GM18519 (cell line): ENCODE results near the gene KIF26B.

ENCODE experiments used
- ATAC-seq: cut with Tn5 transposase; IDR thresholded peaks from one replicate; pipeline ENCODE4 v1.9.1; 2021; ENCODE audit warnings: mild to moderate bottlenecking, moderate library complexity; ENCODE audit not compliant: unreplicated experiment, low FRiP score

KIF26B gene

DNA sequence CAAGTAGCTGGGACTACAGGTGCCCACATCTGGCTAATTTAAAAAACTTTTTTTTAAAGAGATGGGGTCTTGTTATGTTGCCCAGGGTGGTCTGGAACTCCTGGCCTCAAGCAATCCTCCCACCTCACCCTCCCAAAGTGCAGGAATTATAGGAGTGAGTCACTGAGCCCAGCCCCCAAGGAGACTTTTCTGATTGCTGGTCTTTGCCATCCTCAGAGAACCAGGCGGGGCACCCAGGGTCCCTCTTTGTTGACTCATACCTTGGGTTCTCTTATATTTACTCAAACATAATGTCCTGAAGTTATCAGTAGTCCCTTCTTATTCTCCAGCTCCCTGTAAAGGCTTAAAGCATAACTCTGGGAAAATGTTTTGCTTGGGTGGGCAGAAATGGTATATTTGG is 51.1 kb downstream of the KIF26B start:
- no peak for ATAC-seq

DNA sequence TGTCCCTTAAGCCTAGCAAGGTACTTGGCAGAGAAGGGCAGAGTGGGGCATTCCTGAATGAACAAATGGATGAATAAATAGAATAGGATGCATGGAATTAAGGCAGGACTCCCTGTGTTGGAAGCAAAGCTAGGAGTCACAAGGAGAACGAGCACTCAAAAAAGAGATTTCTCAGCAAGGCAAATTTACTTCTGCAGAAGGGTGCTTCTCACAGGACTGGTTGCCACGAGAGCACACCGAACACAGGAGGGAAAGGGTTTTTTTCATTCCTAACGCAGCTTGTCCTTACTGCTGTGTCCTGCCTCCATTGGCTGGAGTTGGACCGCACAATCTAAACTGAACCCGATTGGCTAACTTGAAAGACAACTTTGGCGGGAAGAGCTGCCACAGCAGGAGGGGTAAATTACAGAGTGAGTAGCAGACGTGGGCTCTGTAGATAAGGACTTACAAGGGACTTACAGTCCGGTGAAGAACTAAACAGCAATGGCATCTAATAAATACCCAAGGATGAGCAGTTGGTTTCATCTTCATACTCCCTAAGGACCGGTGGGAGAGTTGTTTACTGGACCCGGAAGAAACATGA is 52.4 kb downstream of the KIF26B start:
- no peak for ATAC-seq

DNA sequence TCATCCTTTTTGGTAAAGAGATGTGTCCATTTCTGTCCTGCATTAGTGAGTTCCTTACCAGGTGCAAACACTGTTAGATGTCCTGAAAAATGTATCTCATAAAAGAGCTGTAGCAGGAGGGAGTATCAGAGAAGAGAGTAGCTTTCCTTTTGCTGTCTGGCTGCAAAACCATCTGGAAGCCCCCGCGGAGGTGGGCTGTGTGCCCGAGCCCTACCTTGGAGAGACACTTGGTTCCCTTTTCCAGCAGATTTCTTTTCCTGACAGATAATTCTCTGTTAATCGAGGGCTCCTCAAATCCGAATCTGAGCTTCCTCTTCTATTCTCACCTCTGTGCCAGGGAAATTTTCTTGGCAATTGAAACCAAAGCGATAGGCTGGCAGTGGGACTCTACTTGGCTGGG is 53.0 kb downstream of the KIF26B start:
- ATAC-seq, result no peak

DNA sequence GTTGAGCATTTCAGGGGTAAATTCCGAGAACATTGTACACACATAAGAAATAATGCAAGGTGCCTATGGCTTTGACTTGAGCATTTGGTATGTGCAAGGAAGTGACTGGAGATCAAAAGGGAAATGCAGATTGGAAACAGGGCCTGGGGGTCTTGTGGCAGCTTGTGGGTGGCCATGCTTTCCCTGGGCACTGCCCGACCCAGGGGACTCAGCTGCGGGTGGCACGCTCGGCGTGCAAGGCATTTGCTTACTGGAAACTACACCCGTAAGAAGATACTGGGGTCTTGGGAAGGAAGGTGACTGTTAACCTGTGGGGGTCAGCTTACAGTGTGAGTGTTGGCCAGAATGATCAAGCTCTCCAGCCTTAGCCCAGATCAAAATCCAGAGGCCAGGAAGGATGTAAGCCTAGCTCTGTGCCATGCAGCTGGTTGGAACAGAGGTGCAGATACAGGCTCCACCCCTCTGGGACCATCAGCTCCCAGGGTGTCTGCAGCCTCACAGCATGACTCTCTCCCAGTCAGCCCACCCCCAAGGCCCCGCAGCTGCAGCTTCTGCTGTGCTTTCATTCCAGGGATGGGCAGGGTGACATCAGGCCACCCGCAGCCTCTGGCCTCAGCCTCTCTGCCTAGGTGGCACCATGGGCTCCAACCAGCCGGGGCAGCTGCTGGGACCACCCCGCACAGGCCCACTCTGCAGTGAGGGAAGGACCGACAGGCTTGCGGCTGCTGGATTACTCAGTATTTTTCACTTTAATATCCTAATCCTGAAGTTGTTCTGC is 55.1 kb downstream of the KIF26B start:
- ATAC-seq, result no peak

DNA sequence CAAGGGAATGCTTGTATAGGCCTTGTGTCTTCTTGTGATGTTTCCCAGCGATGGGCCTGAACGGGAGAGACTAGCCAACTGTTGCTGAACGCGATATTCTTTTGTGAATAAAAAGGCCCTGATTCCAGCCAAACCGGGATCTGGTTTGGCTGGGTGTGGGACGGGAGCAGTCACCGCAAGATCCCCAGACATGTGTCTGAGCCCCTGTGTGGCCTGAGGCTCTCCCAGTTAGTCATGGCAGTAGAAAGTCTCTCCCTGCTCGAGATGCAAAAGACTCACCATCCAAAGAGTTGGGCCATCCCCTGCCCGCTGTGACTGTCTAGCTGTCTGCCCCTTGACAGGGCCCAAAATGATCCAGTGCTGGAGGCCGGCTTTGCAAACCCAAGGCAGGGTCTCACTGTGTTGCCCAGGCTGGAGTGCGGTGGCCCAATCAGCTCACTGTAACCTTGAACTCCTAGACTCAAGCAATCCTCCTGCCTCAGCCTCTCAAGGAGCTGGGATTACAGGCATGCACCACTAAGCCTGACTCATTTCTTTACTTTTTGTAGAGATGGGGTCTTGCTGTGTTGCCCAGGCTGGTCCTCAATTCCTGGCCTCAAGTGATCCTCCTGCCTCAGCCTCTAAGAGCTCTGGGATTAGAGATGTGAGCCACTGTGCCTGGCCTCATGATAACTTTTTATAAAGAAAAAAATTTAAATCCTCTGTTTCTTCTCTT is 56.4 kb downstream of the KIF26B start:
- no peak for ATAC-seq

DNA sequence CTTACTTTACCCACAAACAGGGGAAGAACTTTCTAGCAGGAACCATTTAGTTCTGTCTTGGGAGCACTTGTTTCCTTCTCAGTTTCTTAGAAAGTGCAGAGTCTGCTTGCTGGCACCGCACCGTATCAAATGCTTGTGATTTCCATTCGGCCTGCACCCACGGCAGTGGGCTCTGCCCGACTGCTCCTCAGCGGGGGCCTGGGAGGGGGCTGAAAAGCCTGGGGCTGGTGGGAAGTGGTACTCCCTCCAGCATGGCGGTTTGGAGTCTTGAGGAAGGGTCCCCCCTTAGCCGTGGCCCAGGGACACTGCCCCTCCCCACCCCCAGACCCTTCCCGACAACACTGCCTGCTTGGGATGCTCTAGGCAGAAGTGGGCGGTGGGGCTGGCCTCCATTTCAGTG is 57.0 kb downstream of the KIF26B start:
- no peak for ATAC-seq

DNA sequence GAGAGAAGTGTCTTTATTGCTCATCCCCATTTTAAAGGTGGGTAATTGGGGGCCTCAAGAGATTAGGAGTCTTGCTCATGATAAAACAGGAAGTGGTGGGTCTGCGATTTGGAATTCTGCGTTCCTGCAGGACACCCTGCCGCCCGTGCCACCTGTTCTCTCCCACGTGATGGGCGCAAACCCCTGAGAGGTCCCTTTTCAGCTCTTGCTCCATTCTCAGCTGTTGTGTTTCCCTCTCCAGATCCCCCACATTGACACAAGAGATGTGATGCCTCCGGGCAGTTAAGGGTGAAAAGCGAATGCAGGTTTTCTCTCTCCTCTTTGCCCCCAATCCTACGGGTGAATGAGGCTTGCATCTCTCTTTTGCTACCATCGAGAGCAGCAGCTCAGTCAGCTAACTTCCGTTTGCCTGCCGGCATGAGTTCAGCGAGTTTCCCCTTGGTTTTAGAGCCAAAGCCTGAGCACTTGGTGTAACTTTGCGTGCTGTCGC is 57.5 kb downstream of the KIF26B start:
- no peak for ATAC-seq

DNA sequence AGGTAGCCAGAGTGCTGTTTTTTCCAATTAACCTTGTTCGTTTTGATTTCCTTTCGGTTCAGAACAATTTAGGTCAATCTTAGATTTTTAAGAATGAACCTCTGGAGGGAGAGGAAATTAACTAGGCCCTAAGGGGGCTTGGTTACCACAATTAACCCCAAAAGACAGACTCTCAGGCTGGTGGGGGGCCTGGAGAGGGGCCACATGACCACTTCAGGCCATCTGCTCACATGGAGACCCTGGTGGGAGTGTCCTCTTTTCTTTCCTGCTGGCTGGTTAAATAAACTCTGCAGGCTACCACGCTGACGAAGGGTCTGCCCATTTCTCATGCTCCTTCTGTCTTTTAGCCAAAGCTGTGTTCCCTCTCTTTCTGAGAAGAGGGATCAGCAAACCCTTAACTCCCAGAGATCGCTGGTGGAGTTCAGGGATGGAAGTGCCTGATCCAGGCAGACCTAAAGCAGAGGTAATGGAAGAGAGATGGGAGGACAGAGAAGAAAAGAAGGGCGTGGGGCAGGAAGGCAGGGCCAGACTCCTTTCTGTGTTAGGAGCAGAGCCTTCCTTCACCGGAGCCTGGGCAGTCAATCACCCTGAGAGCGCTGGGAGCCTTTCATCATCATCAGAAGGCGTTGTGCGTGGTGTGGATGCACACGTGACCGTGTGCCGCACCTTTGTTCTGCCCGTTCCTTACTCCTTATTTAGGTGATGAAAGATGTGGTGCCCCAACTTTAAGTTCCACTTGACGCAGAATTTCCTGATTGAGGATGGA is 58.5 kb downstream of the KIF26B start:
- ATAC-seq, result no peak

DNA sequence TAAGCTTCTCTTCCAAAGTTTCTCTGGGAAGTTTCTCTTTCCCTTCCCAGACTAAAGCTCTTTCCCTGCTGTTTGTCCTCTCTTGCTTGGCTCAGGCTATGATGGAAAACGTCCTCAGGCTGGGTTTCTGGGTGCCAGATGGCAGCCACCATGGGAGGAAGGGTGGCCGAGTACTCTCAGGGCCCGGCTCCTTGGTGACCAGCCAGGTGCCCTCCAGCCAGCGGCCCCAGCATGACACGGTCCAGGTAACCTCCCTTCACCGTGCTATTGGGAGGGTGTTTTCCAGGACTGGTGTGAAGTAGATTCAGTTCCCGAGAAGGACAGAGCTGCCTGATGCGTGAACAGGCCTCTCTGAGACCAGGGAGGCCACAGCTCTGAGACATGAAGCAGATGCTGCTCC is 60.3 kb downstream of the KIF26B start:
- no peak for ATAC-seq

DNA sequence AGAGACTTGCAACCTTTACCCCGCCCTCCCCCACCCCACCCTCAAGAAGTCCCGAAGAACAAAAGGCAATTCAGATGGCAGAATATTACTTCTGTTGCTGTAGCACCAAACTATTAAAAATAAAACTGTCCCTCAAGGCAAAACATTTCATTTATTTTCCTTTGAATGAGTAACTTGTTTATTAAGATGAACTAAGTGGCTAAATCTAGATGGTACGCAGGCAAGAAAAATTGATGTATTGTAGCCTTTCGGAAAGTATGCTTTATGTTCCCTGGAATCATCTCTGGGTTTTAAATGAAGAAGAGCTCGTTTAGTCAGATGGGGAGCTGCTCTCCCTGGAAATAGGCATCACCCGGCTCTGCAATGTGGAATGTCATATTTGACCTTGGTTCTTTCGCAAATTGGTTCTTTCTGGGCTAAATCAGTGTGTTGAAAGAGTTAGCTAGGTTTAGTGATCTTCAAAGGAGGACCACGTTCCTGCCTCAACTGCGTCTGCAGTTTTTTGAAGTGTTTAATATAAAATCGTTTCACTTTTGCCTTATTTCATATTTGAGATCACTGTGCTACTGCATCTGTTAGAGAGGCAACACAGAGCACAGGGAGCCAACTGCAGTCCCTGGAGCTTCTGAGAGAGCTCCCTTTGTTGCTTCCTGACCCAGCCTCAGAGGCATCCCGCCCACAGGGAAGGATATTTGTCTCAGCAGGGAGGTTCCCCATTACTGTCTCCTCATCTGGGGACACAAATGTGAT is 61.8 kb downstream of the KIF26B start:
- no peak for ATAC-seq

DNA sequence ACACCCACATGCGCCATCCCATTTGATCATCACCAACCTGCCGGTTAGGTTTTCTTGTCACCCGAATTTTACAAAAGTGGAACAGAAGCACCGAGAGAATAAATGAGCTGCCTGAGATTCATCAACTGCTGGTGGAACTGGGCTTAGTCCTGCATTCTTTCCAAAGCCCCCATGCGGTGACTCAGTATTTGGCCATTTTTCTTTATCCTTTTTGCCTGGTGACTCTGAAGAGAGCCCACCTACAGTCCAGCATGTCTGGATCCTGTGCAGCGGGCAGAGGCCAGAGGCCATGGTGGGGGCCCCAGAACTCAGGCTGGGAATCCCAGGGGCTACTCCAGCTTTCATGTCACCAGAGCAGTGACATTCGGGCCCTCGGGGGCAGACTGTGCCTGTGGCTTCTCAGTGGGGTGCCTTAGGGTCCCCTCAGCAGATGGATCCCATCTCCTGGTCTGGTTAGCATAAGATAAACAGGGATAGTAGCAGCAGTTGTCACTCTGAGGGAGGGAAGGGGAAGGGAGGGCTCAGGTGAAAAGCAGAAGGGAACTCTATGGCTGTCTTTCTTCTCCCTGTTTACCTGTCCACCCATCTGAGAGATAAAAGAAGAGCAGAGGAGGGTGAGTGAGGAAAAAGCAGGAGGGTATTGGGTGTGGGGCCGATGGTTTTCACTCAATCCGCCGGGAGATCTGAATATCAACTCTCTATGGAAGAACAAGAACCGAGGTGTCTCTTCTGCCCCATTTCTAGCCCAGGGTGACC is 63.2 kb downstream of the KIF26B start:
- ATAC-seq, result no peak

DNA sequence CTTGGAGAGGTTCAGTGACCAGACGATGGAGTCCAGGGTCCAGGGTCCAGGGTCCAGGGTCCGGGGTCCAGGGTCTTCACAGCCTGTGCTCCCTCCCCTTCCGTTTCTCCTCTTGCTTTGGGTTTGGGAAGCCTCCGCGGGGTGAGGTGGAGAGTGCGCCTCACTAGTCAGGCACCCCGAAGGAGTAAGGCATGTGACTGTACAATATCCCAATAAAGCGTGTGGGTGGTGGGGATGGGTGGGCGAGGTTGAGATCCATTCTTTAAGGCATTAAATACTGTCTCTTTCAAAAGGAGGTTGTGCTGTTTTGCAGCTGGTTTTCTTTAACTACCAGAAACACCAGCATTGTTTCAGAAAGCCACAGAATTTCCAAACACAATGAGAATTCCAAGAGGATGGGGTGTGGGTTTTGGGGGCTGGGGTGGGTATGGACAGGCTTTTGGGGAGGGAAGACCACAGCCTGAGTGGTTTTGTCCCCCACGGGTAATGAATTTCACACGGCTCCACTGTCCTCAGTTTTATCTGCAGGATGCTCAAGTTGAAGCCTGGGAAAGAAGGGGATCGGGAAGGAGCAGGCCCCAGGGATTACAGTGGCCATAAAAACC is 65.7 kb downstream of the KIF26B start:
- no peak for ATAC-seq

DNA sequence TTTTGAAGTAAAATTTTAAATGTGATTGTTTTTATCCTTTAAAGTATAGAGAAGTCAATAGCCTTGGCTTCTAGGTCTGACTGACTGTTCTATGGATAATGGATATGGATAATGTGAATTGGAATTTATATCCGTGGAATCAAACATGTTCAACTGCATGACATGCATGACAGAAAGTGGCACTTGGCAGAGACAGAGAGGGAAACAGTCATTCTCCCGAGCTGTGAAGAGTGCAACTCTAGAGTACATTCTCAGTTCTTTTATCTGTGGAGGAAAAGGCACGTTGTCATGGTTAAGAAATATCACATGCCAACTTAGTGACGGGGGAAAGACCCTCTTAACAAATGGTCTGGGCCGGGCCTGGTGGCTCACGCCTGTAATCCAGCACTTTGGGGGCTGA is 67.0 kb downstream of the KIF26B start:
- ATAC-seq, result no peak

DNA sequence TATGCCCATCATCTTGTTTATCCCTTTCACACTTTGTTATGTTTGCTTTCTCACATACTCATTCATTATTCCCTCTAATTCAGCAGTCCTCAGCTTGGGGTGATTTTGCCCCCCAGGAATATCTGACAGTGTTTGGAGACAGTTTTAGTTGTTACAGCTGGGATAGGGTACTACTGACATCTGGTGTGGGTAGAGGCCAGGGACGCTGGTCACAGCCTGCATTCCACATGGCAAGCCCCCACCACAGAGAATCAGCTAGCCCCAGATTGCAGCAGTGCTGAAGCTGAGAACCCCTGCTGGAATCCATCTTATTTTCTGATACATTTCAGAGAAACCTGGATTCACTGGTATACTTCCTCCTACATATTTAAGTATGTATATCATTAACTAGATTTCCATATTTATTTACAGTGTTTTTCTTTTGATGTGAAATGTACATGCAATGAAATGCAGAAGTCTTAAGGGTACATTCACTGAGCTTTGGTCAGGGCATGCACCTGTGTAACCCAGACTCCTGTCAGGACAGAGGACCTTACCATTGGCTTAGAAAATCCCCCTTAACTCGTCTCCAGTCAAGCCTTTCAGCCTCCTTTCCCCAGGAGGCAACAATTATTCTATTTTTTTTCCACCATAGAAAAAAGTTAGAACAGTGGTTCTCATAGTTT is 68.3 kb downstream of the KIF26B start:
- ATAC-seq, result no peak

DNA sequence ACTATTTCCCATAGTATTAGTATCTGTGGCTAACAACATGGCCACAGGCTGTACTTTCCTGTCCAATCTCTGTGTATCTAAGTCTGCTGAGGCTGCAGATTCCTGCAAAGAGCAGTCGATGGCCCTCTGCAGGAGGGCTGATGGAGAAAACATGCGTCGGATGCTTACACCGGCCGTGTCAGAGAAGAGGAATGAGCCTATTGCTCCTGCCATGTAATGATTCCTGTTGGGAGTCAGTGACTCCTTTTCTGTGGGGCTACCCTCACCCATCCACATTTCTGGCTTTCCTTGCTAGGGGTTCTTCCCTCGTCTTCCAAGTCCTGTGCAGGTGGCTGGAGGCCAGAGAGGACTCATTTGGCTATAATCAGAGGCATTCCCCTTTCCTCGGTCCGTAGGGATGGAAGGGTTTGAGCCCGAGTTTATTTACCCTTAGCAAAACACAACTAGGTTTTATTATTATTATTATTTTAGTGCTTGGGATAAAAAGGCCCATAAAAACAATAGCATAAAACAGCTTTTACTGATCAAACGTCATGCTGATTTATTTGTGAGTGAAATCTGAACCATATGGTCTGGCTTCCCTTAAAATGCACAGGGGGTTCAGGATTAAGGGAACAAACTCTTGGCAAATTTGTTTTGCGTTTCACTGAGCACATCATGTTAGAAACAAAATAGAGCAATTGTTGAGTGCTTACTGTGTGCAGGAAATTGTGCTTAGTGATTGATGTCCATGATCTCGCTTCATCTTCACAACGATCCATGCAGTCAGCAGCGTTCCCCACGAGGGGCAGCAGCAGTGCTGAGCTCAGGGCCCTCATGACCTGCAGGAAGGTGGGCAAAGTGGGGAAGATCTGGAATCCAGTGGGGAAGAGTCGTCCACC is 70.8 kb downstream of the KIF26B start:
- no peak for ATAC-seq

DNA sequence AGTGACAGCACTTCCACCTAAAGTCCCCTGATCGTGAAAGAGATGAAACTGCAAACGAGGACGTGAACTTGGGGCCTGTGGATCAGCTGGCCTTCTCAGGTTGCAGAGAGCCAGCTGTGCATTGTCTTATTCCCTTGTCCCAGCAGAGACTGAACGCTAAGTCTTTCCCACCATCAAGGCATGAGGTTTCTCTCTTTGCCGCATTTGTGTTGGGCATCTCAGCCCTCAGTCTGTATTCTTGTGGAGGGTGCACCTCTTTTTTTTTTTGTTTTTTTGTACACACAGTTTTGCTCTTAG is 71.4 kb downstream of the KIF26B start:
- ATAC-seq, result no peak

DNA sequence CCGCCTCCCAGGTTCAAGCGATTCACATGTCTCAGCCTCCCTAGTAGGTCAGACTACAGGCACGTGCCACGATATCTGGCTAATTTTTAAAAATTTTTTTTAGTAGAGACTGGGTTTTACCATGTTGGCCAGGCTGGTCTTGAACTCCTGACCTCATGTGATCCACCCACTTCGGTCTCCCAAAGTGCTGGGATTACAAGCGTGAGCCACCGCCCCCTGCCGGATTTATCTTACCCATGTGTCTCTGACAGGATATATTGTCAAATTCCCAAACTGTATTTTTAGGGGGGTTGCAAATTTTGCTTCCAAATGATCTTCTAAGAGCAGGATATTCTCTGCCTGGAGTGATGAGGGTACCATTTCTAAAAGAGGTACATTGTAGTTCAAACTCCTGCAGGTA is 74.3 kb downstream of the KIF26B start:
- no peak for ATAC-seq

DNA sequence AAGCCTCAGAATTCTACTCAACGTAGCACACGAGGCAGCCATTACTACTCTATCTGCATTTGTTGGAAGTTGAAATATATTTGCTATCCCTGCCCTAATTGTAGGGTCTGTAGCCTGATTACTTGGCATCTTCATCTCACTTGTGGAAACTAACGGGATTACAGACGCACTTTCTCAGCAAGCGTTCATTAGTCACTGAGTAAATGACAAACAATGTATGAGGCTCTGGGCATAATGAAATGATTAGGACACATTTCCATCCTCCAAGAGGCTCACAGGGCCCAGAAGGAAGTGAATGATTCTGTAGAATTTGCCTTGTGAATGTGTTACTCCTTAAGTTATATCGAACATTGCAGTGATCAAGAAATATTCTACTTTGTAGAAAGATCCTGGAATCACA is 78.1 kb downstream of the KIF26B start:
- ATAC-seq, result no peak
